Sciatic nerve (tissue), 2 donors: ENCODE measurements around the gene CNKSR3. TPM values are rescaled to one million over a fixed set of nuclear protein-coding genes. Genes with fewer than 3 reads are reported as not detected.

Experiments used
- ATAC-seq: fragments of 200-7000 bp; cut with Tn5 transposase; one replicate; pipeline ENCODE4 v1.9.1; 2020; ENCODE audit warnings: mild to moderate bottlenecking, moderate library complexity
- DNase-seq: peaks from one replicate; pipeline ENCODE4 v3.0.0-alpha.2; 2020; ENCODE audit warnings: low spot score
- intact Hi-C: fragments of 100-400 bp; cut with DNase I; formaldehyde crosslinking; loops from one replicate; pipeline ENCODE4 v1.14.2; 2022
- total RNA-seq: library from RNA; stranded (reverse); fragmentation: NEBNext Ultra II Directional; extraction: Animal tissue kit (Norgen Biotek cat#: 25700); gene quantifications from one replicate; pipeline ENCODE4 v1.2.1, GENCODE V29; 2021
- donor health status: DM: no; HTN: no; CAD: no.
- donor health status: DM: no; HTN: no; CAD: no.

Gene CNKSR3
- total RNA-seq, 1 donor from 2014 or later = 22.2 TPM

- ATAC-seq (no peak), DNase-seq (no peak)
- intact Hi-C loops = no loop called here
Observed at GRCh38 chr6:154487367-154488247, 22.9 kb downstream of the CNKSR3 start.

- intact Hi-C loops = no loop called here
- no peak for DNase-seq
- no peak for ATAC-seq
Observed at GRCh38 chr6:154485815-154486214, 24.7 kb downstream of the CNKSR3 start.

- intact Hi-C loops = no loop called here
- DNase-seq = no peak
- no peak for ATAC-seq
Observed at GRCh38 chr6:154484942-154485341, 25.5 kb downstream of the CNKSR3 start.

GRCh38 chr6:154482858-154483257 is 27.6 kb downstream of the CNKSR3 start:
- intact Hi-C loops = no loop called here
- peak; percentile 75 for ATAC-seq
- DNase-seq = no peak

- no peak for DNase-seq
- intact Hi-C loops = no loop called here
- no peak for ATAC-seq
Observed at GRCh38 chr6:154481521-154482013, 28.9 kb downstream of the CNKSR3 start.

- ATAC-seq (no peak), DNase-seq (no peak)
- intact Hi-C loops = no loop called here
Observed at GRCh38 chr6:154479771-154480639, 30.5 kb downstream of the CNKSR3 start.

GRCh38 chr6:154479351-154479769 is 31.1 kb downstream of the CNKSR3 start:
- no peak for DNase-seq
- intact Hi-C loops = no loop called here
- ATAC-seq = no peak

GRCh38 chr6:154478701-154479060 is 31.8 kb downstream of the CNKSR3 start:
- intact Hi-C loops = no loop called here
- no peak for ATAC-seq
- no peak for DNase-seq

- intact Hi-C loops = no loop called here
- DNase-seq (no peak), ATAC-seq (peak; percentile 57)
Observed at GRCh38 chr6:154478021-154478700, 32.3 kb downstream of the CNKSR3 start.

GRCh38 chr6:154476494-154476893 is 34.0 kb downstream of the CNKSR3 start:
- intact Hi-C loops = no loop called here
- DNase-seq (no peak), ATAC-seq (no peak)

GRCh38 chr6:154474648-154475428 is 35.6 kb downstream of the CNKSR3 start:
- ATAC-seq = no peak

GRCh38 chr6:154473324-154473723 is 37.2 kb downstream of the CNKSR3 start:
- ATAC-seq (no peak), DNase-seq (no peak)
- intact Hi-C loops = no loop called here

More at GRCh38 chr6:154474648-154475428, 35.6 kb downstream of the CNKSR3 start:
- intact Hi-C loops = no loop called here
- no peak for DNase-seq

GRCh38 chr6:154471609-154472362 is 38.7 kb downstream of the CNKSR3 start:
- no peak for DNase-seq
- intact Hi-C loops = no loop called here
- ATAC-seq = no peak

- intact Hi-C loops = no loop called here
- DNase-seq (no peak), ATAC-seq (no peak)
Observed at GRCh38 chr6:154469306-154469935, 41.1 kb downstream of the CNKSR3 start.

- intact Hi-C loops = no loop called here
- DNase-seq (no peak), ATAC-seq (no peak)
Observed at GRCh38 chr6:154468760-154469159, 41.7 kb downstream of the CNKSR3 start.

GRCh38 chr6:154466971-154467679 is 43.4 kb downstream of the CNKSR3 start:
- ATAC-seq (no peak), DNase-seq (no peak)
- intact Hi-C loops = no loop called here

- intact Hi-C loops = no loop called here
- DNase-seq (no peak), ATAC-seq (no peak)
Observed at GRCh38 chr6:154466139-154466538, 44.3 kb downstream of the CNKSR3 start.
